ENCODE results near the gene TTC27. TPM values are rescaled to one million over a fixed set of nuclear protein-coding genes. Genes with fewer than 3 reads are reported as not detected.

TTC27 gene
- total and polyA plus RNA-seq, 10 of the 15 experiments (the other 5 are each of a cell fraction or from before 2014, with no cell fraction given) = 20.4 to 34.9 (median 26.0) TPM

DNA sequence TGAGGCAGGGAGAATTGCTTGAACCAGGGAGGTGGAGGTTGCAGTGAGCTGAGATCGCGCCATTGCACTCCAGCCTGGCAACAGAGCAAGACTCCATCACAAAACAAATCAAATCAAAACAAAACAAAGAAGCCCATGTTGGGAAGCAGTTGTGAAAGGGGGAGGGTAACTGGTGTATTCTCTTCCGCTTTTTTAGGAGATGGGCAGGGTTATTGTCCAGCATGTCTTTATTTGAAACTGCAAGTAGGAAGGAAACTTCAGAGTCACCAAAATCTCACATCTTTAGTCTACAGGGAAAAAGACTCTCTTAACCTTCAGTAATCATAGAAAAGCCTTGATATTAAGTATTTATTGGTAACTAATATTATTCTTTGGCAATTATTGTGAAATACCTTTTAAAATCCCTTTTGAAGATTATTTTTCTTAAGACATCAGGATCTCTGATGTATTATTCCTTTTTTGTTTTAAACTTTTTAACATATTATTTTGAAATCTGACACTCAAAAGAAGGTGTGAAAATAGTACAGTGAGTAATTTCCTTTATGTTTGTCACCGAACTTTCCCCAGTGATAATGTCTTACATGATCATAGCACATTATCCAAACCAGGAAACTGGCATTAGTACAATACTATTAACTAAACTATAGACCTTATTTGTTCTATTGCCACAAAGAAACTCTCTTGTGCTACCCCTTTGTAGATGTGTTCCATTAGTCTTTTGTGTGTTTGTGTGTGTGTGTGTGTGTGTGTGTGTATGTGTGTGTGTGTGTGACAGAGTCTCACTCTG is 234.6 kb downstream of the TTC27 start:
- Histone ChIP-seq H3K4me3 (no peak overlapping the region), H4K20me1 (ENCODE audit: control insufficient read depth, insufficient read depth) (no peaks in the 10 kb centered on the region), H2AFZ (ENCODE audit: control insufficient read depth, low read depth, low read length) (no peak overlapping the region), H3K27ac (ENCODE audit: control insufficient read depth, insufficient read depth) (no peak overlapping the region), H3K4me1 (ENCODE audit: control insufficient read depth, insufficient read depth, low read length) (no peaks in the 10 kb centered on the region), H3K9me3 (replicated peaks; ENCODE audit: control insufficient read depth, insufficient read depth, low read length) (no peaks in the 10 kb centered on the region), H3K9ac (ENCODE audit: control insufficient read depth, insufficient read depth, low read length) (no peak overlapping the region), H3K36me3 (ENCODE audit: control insufficient read depth in 2 of 2, insufficient read depth in 2 of 2, low read length in 1 of 2) (no peaks in the 10 kb centered on the region), H3K4me2 (ENCODE audit: control insufficient read depth, insufficient read depth) (no peak overlapping the region), H3K79me2 (ENCODE audit: control insufficient read depth, insufficient read depth, low read length) (no peaks in the 10 kb centered on the region), H3K27me3 (replicated peaks in 1 of 2; ENCODE audit: control insufficient read depth in 2 of 2, insufficient read depth in 2 of 2, low read length in 1 of 2) (no peaks in the 10 kb centered on the region)
- RAD21 ChIA-PET (ENCODE audit: unreplicated experiment) = no interaction called here
- intact Hi-C loops (cut with micrococcal nuclease; ENCODE audit: unreplicated experiment) (no loop called here), in situ Hi-C loops (cut with MboI) (no loop called here)
- BruUV-seq (replicated peaks) = no TSS peak
- ATAC-seq (peak; percentile 28; the same call in 2 of the 3 replicates), DNase-seq (ENCODE audit: low read depth, low spot score) (no peak), FAIRE-seq (no peak)
- TF ChIP-seq EGR1 (IDR thresholded peaks at IDR 0.05; ENCODE audit: borderline replicate concordance in 1 of 2, low read depth in 2 of 2, low read length in 2 of 2) (no peak), BHLHE40 (IDR thresholded peaks at IDR 0.05; ENCODE audit: borderline replicate concordance in 1 of 2, low read depth in 2 of 2, low read length in 1 of 2) (no peak), SMAD1 (IDR thresholded peaks at IDR 0.05; ENCODE audit: low read depth, partially characterized antibody) (no peak), BCL11A (IDR thresholded peaks at IDR 0.05; ENCODE audit: low read depth, low read length) (no peak), KLF5 (IDR thresholded peaks at IDR 0.05; ENCODE audit: partially characterized antibody) (no peak), POU2F2 (IDR thresholded peaks at IDR 0.05; ENCODE audit: borderline replicate concordance, low read depth, low read length) (no peak), STAT3 (IDR thresholded peaks at IDR 0.05; ENCODE audit: low read depth, low read length) (no peak), ZNF384 (IDR thresholded peaks at IDR 0.05; ENCODE audit: borderline replicate concordance, low read depth, low read length) (no peak), ZNF274 (IDR thresholded peaks at IDR 0.05; ENCODE audit: insufficient read depth, insufficient read length) (no peak)
- TF ChIP-seq, protein P1, sequence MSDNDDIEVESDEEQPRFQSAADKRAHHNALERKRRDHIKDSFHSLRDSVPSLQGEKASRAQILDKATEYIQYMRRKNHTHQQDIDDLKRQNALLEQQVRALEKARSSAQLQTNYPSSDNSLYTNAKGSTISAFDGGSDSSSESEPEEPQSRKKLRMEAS (IDR thresholded peaks at IDR 0.05; ENCODE audit: low read depth, low read length) = no peak
- TF ChIP-seq, protein P2, sequence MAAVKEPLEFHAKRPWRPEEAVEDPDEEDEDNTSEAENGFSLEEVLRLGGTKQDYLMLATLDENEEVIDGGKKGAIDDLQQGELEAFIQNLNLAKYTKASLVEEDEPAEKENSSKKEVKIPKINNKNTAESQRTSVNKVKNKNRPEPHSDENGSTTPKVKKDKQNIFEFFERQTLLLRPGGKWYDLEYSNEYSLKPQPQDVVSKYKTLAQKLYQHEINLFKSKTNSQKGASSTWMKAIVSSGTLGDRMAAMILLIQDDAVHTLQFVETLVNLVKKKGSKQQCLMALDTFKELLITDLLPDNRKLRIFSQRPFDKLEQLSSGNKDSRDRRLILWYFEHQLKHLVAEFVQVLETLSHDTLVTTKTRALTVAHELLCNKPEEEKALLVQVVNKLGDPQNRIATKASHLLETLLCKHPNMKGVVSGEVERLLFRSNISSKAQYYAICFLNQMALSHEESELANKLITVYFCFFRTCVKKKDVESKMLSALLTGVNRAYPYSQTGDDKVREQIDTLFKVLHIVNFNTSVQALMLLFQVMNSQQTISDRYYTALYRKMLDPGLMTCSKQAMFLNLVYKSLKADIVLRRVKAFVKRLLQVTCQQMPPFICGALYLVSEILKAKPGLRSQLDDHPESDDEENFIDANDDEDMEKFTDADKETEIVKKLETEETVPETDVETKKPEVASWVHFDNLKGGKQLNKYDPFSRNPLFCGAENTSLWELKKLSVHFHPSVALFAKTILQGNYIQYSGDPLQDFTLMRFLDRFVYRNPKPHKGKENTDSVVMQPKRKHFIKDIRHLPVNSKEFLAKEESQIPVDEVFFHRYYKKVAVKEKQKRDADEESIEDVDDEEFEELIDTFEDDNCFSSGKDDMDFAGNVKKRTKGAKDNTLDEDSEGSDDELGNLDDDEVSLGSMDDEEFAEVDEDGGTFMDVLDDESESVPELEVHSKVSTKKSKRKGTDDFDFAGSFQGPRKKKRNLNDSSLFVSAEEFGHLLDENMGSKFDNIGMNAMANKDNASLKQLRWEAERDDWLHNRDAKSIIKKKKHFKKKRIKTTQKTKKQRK (IDR thresholded peaks at IDR 0.05; ENCODE audit: low read depth, low read length) = no peak
- SMC1A ChIA-PET (ENCODE audit: uncharacterized antibody, unreplicated experiment) = no interaction called here
- 64% methylated on average over 4 of the region's 4 CpGs for WGBS (ENCODE audit: insufficient coverage, insufficient replicate concordance, low lambda C conversion rate, missing lambda C conversion rate)
- CTCF ChIA-PET = no interaction called here
- POLR2A ChIA-PET = no interaction called here
